ENCODE measurements around the gene ALK. TPM values are rescaled to one million over a fixed set of nuclear protein-coding genes. Genes with fewer than 3 reads are reported as not detected.

Gene ALK
- polyA plus RNA-seq, 3 donors, result not detected

- H4K20me1 ChIP-seq (ENCODE audit: insufficient read depth, low read length), result no peaks in the 10 kb centered on the region
- no peaks in the 10 kb centered on the region for H3K36me3 ChIP-seq (replicated peaks in 1 of 2; ENCODE audit: control insufficient read depth in 1 of 2, insufficient read depth in 2 of 2, low read length in 2 of 2)
- no peaks in the 10 kb centered on the region for H3K36me3 Mint-ChIP-seq
- no peaks in the 10 kb centered on the region for H3K4me1 ChIP-seq (ENCODE audit: control insufficient read depth in 1 of 2, insufficient read depth in 2 of 2, low read length in 2 of 2)
- no peak overlapping the region for H2AFZ ChIP-seq (ENCODE audit: insufficient read depth, low read depth, low read length, poor library complexity, severe bottlenecking)
- intact Hi-C loops (cut with micrococcal nuclease), result no loop called here
- no peaks in the 10 kb centered on the region for H3K79me2 ChIP-seq (ENCODE audit: insufficient read depth, low read length)
- peaks cover 7% of the 10 kb centered on the region for H3K4me1 Mint-ChIP-seq
- H3K4me3 Mint-ChIP-seq, result no peak overlapping the region
- H3K9me3 ChIP-seq (replicated peaks in 1 of 2; ENCODE audit: control insufficient read depth in 1 of 2, insufficient read depth in 1 of 2, low read length in 2 of 2), result no peaks in the 10 kb centered on the region
- no peak for TF ChIP-seq CTCF (IDR thresholded peaks at IDR 0.05)
- H3K9ac ChIP-seq (ENCODE audit: insufficient read depth, low read length, poor library complexity, severe bottlenecking), result no peak overlapping the region
- no peak overlapping the region for H3K27ac ChIP-seq (ENCODE audit: low read depth in 1 of 2, low read length in 2 of 2)
- no peak overlapping the region for H3K27ac Mint-ChIP-seq
- H3K4me3 ChIP-seq (replicated peaks in 1 of 3; ENCODE audit: low read depth in 2 of 3, low read length in 3 of 3), result no peak overlapping the region
- no peaks in the 10 kb centered on the region for H3K27me3 ChIP-seq (ENCODE audit: control insufficient read depth in 2 of 2, insufficient read depth in 2 of 2, low read length in 2 of 2)
- 96% methylated on average over 3 of the region's 4 CpGs for WGBS (ENCODE audit: insufficient coverage)
- H3K4me2 ChIP-seq (replicated peaks; ENCODE audit: extremely low read depth, low read length, poor library complexity, severe bottlenecking), result no peak overlapping the region
- no peak for DNase-seq
- peaks cover 0 to 6% (median 0%) of the 10 kb centered on the region in 7 donors for H3K9me3 Mint-ChIP-seq
- H3K27me3 Mint-ChIP-seq (ENCODE audit: low read depth in 3 of 3), result peaks cover 2 to 10% (median 7%) of the 10 kb centered on the region in 3 donors
These were observed 646.2 kb downstream of the ALK start for GRCh38 chr2:29275186-29275585.

- intact Hi-C loops (cut with micrococcal nuclease), result no loop called here
- H3K9me3 Mint-ChIP-seq, result no peaks in the 10 kb centered on the region
- no peaks in the 10 kb centered on the region for H3K36me3 ChIP-seq (replicated peaks in 1 of 2; ENCODE audit: control insufficient read depth in 1 of 2, insufficient read depth in 2 of 2, low read length in 2 of 2)
- no peak overlapping the region for H3K9ac ChIP-seq (ENCODE audit: insufficient read depth, low read length, poor library complexity, severe bottlenecking)
- H3K4me3 Mint-ChIP-seq, result no peak overlapping the region
- H2AFZ ChIP-seq (ENCODE audit: insufficient read depth, low read depth, low read length, poor library complexity, severe bottlenecking), result no peak overlapping the region
- no peaks in the 10 kb centered on the region for H3K27me3 ChIP-seq (ENCODE audit: control insufficient read depth in 2 of 2, insufficient read depth in 2 of 2, low read length in 2 of 2)
- peak overlapping the region in 1 of 7 donors; percentile 43 for H3K27ac Mint-ChIP-seq
- H3K4me1 Mint-ChIP-seq, result peaks cover 7% of the 10 kb centered on the region
- DNase-seq, result no peak
- WGBS (ENCODE audit: insufficient coverage), result 80% methylated on average over 5 of the region's 6 CpGs
- no peaks in the 10 kb centered on the region for H3K79me2 ChIP-seq (ENCODE audit: insufficient read depth, low read length)
- H3K4me1 ChIP-seq (ENCODE audit: control insufficient read depth in 1 of 2, insufficient read depth in 2 of 2, low read length in 2 of 2), result no peaks in the 10 kb centered on the region
- no peaks in the 10 kb centered on the region for H4K20me1 ChIP-seq (ENCODE audit: insufficient read depth, low read length)
- H3K27me3 Mint-ChIP-seq (ENCODE audit: low read depth in 3 of 3), result peaks cover 3 to 10% (median 7%) of the 10 kb centered on the region in 3 donors
- H3K36me3 Mint-ChIP-seq, result no peaks in the 10 kb centered on the region
- H3K4me2 ChIP-seq (replicated peaks; ENCODE audit: extremely low read depth, low read length, poor library complexity, severe bottlenecking), result no peak overlapping the region
- H3K4me3 ChIP-seq (replicated peaks in 1 of 3; ENCODE audit: low read depth in 2 of 3, low read length in 3 of 3), result no peak overlapping the region
- no peak for TF ChIP-seq CTCF (IDR thresholded peaks at IDR 0.05)
- no peak overlapping the region for H3K27ac ChIP-seq (ENCODE audit: low read depth in 1 of 2, low read length in 2 of 2)
- H3K9me3 ChIP-seq (replicated peaks in 1 of 2; ENCODE audit: control insufficient read depth in 1 of 2, insufficient read depth in 1 of 2, low read length in 2 of 2), result no peaks in the 10 kb centered on the region
These were observed 647.4 kb downstream of the ALK start for GRCh38 chr2:29273685-29274611.

Data from CD14-positive monocyte (primary cell).